T-helper 2 cell treated with Interferon-gamma antibody and Interleukin-4, amounts not matched to agents 100 ng/mL and 5 ng/mL, for 36 hours (primary cell): Measurements from ENCODE around the gene AGAP1. TPM values are rescaled to one million over a fixed set of nuclear protein-coding genes. Genes with fewer than 3 reads are reported as not detected.

ENCODE experiments used
- intact Hi-C: fragments of 100-400 bp; cut with micrococcal nuclease; formaldehyde crosslinking; loops from one replicate; pipeline ENCODE4 v1.15.1; 2023
- total RNA-seq: library from RNA; stranded (reverse); gene quantifications from 2 replicates; pipeline ENCODE4 v1.2.3, GENCODE V29; 2022

Gene AGAP1
- total RNA-seq, 1 donor from 2014 or later: 1.4 TPM

DNA sequence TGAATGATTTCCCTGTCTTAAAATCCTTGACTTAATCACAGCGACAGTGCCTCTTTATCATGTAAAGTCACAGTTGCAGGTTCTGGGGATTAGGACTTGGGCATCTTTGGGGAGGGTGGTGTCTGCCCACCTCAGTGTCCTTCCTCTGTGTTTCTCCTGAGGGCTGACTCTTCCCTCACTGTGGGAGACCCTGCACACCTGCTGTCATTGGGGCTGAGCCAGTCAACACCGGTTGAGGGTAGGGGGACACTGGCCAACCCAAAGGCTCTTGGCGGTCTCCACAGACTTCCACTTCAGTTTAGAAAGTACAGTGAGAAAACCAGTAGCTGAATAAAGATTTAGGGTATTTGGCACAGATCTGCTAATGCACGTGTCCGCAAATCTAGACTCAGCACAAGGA lies 36.9 kb downstream of the AGAP1 start:
- intact Hi-C loops: no loop called here

GRCh38 chr2:235532307-235532706 lies 38.5 kb downstream of the AGAP1 start:
- intact Hi-C loops: no loop called here

GRCh38 chr2:235533198-235533597 lies 39.4 kb downstream of the AGAP1 start:
- intact Hi-C loops: no loop called here

GRCh38 chr2:235533616-235534385 lies 40.0 kb downstream of the AGAP1 start:
- intact Hi-C loops: no loop called here

GRCh38 chr2:235534678-235535422 lies 41.0 kb downstream of the AGAP1 start:
- intact Hi-C loops: no loop called here

- intact Hi-C loops: no loop called here
These were observed 41.7 kb downstream of the AGAP1 start for GRCh38 chr2:235535423-235536130.

DNA sequence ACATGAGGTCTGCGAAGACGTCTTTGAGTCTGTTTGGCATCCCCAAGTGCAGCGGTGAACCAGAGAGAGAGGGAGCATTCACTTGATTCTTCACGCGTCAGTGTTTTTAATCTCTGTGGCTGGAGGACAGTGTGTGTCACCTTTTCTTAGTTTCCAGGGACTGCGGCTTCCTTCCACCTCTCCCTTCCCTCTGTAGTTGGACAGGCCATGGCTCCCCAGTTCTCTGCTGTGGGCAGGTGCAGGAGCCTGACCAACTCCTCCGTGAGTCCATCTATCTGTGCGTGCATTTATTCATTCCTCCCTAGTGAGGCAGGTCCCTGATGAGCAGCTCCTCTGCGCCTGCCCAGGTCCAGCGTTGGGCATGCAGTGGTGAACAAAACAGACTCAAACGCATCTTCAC lies 42.9 kb downstream of the AGAP1 start:
- intact Hi-C loops: no loop called here

GRCh38 chr2:235537186-235537585 lies 43.3 kb downstream of the AGAP1 start:
- intact Hi-C loops: no loop called here

- intact Hi-C loops: no loop called here
These were observed 43.7 kb downstream of the AGAP1 start for GRCh38 chr2:235537587-235537986.

GRCh38 chr2:235538144-235538639 lies 44.3 kb downstream of the AGAP1 start:
- intact Hi-C loops: no loop called here

- intact Hi-C loops: no loop called here
These were observed 45.1 kb downstream of the AGAP1 start for GRCh38 chr2:235538981-235539380.

DNA sequence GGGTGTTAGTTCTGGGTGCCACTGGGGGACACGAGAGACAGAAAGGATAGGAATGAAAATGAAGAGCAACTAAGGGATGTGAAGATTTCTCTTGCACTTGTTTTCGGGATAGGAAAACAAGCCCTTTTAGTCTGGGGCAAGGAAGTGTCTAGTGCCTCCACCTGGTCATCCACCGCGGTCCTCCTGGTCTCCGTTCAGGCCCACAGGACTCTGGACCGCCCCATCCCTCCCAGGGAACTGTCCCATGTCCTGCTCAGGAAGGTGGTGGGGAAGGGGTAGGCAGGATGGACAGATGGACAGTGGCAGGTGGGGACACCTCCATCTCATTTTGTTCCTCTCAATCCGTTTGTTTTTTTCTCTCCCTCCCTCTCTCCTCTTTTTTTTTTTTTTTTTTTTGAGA lies 45.9 kb downstream of the AGAP1 start:
- intact Hi-C loops: no loop called here

DNA sequence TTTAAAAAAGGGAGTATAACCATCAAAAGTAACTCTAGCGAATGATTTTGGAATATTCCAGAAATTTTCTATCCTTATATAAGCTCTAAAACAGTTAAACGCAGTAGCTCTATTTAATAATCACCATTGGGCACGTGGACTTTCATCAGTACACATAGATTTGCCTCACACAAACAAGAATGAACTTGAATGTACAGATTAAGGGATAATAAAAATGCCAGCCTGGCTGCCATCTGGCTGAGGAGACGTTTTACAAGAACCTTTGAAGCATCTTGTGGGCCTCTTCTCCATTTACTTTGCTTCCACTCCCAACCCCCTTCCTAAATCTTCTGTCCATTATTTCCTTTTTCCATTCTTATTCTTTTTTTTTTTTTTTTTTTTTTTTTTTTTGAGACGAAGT lies 47.2 kb downstream of the AGAP1 start:
- intact Hi-C loops: no loop called here

DNA sequence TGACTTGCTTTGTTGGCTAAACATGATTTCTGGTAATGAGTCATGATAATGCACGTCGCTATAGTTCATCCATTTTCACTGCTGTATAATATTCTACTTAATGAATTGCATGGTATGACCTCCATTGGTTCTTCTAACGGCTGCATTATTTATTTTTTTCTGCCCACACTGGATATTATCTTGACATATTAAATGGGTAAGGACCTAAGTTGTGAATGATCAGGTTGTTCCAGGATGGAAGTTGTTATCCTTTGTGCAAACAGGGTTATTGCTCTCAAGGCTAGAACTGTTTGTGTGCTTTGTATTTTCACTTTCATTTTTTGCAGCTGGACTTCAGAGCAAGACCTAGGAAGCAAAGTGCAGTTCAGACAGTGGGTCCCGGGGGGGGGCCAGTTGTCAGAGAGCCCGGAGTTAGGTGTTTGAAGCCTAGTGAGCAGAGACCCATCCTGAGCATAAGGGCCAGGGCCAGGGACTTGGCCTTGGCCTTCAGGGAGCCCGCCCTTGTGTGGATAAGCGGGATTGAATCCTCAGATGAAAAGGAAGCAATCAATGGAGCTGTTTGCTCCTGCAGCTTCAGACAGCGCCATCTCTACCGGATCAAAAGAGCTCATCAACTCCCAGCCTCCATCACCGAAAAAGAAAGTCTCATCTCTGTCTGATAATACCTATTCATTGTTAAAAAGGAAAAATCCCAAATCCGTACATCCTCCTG lies 48.2 kb downstream of the AGAP1 start:
- intact Hi-C loops: no loop called here

- intact Hi-C loops: no loop called here
These were observed 48.9 kb downstream of the AGAP1 start for GRCh38 chr2:235542733-235543127.

DNA sequence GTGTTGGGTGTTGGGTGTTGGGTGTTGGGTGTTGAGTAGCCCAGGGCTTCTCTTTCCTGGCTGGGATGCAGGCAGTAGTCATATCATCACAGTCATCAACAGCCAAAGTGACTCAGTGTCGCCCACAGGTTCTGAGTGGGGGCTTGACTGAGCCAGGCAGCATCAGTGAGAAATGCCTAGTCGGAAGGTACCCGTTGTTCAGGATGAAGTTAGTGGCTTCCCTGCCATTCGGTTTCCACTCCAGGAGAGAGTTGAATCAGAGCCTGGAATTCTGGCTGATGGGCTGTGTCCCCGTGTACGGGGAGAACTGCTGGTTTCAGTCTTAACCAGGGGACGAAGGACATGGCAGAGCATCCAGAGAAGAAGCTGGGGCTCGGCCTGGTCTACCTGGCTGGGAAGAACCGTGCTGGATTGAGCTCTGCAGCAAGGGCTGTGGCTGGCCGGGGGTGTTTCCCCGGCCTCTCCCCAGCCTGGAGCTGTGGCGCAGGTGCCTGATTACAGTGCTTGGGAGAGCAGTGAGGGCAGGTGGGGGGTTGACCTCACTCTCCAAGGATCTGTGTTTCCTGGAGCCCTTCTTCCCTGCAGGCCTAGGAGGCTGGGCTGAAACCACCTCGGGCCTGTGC lies 49.4 kb downstream of the AGAP1 start:
- intact Hi-C loops: no loop called here

DNA sequence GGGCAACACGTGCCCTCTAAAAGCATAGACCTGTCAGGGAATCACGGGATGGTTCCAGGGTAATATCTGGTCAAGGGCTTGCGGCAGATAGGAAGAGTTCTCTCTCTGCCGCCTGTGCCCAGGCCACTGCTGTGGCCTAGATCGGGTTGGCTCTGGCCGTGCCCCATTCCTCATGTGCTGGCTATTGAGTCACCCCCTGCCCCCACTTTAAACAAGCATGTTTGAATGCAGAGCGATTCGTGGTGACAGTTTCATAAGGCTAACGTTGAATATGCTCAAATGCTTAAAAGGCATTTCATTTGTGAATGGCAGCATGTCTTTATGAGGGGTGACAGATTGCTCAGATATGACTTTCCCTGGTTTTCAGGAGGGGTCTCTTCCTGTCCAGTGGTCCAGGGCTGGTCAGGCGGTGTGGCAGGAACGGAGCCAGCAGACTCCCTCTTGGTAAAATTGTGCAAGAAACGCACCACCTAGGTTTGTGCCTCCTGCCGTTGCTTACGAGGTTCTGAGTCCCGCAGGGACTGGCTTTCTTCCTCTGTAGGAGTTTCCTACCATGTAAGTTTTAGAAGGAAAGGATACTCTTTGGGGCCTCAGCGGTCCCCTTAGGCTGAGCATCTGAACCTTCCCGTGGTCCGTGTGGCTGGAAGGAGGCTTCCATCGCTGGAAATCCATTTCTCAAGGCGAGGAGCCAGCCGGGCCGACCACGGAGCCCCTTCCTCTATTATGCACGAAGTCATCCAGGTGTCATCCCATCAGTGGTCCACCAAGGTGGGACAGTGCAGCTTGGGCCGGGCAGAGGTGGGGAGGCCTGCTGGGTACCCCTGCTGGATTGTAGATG lies 50.2 kb downstream of the AGAP1 start:
- intact Hi-C loops: no loop called here

DNA sequence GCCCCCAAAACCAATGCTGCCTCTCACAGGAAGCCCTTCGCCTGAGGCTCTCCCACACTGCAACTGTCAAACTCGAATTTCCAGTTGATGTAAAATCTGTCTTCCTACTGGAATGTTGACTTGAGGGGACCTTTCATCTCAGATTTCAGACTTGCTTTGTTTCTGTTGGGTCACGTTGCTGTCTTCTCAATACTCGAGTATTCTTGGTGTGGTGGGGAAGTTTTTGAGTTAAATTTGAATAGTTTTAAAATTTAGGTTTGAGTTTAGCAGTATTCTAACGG lies 50.8 kb downstream of the AGAP1 start:
- intact Hi-C loops: no loop called here

GRCh38 chr2:235545339-235546150 lies 51.7 kb downstream of the AGAP1 start:
- intact Hi-C loops: no loop called here

GRCh38 chr2:235546151-235546435 lies 52.2 kb downstream of the AGAP1 start:
- intact Hi-C loops: no loop called here
